ENCODE data around the gene RIPOR1. TPM values are rescaled to one million over a fixed set of nuclear protein-coding genes. Genes with fewer than 3 reads are reported as not detected.

The RIPOR1 gene
- total and polyA plus RNA-seq, 2 of the 4 experiments (the other 2 are of a cell fraction), result 9.5 to 41.3 TPM

- Histone ChIP-seq H3K79me1 (ENCODE audit: low read depth in 1 of 2, low read length in 2 of 2) (peaks cover 24 to 86% of the 10 kb centered on the region in 2 experiments), H2BK5ac (ENCODE audit: low read depth, low read length, poor library complexity, severe bottlenecking) (no peak overlapping the region), H3K9me1 (ENCODE audit: insufficient read depth, low read length) (peaks cover 23% of the 10 kb centered on the region), H3K4ac (ENCODE audit: low read depth, low read length) (no peak overlapping the region), H4K5ac (ENCODE audit: low read depth, low read length) (no peak overlapping the region), H4K20me1 (ENCODE audit: insufficient read depth, low read length) (peaks cover 94% of the 10 kb centered on the region), H3K4me1 (ENCODE audit: control insufficient read depth, insufficient read depth, low read length) (peaks cover 12% of the 10 kb centered on the region), H3K9me3 (ENCODE audit: control insufficient read depth, insufficient read depth, low read length) (no peaks in the 10 kb centered on the region), H3K27ac (ENCODE audit: insufficient read depth, low read length) (no peak overlapping the region), H2AFZ (replicated peaks; ENCODE audit: low read length, poor library complexity) (no peak overlapping the region), H2BK15ac (ENCODE audit: low read depth, low read length) (no peak overlapping the region), H2BK120ac (ENCODE audit: low read depth, low read length) (no peak overlapping the region), H2AK9ac (replicated peaks; ENCODE audit: low read depth, low read length, poor library complexity) (peak overlapping the region; percentile 15), H3K23ac (ENCODE audit: low read depth, low read length) (peak overlapping the region; percentile 65; the same call in 1 of the 2 replicates), H3K27me3 (ENCODE audit: control insufficient read depth, insufficient read depth, low read length) (no peaks in the 10 kb centered on the region), H3K56ac (ENCODE audit: extremely low read depth, insufficient read depth, low read length) (no peak overlapping the region), H3K14ac (replicated peaks; ENCODE audit: low read depth, low read length) (no peak overlapping the region), H2AK5ac (ENCODE audit: low read depth, low read length) (no peak overlapping the region), H3K4me2 (ENCODE audit: low read depth, low read length) (no peak overlapping the region), H3K36me3 (ENCODE audit: control insufficient read depth, insufficient read depth, low read length) (peaks cover 53% of the 10 kb centered on the region), H3K18ac (ENCODE audit: low read depth, low read length) (no peak overlapping the region), H4K8ac (ENCODE audit: low read depth in 2 of 2, low read length in 2 of 2) (no peak overlapping the region), H2BK20ac (ENCODE audit: low read depth, low read length) (no peak overlapping the region), H3K4me3 (ENCODE audit: insufficient read depth, low read depth, low read length) (no peak overlapping the region), H3K9ac (ENCODE audit: low read depth, low read length) (no peak overlapping the region), H4K91ac (ENCODE audit: insufficient read depth, low read depth, low read length) (no peak overlapping the region)
- TF ChIP-seq MXI1 (IDR thresholded peaks at IDR 0.05; ENCODE audit: borderline replicate concordance, low read depth, low read length) (no peak), CHD1 (IDR thresholded peaks at IDR 0.05; ENCODE audit: low read depth, low read length) (no peak), MAFK (IDR thresholded peaks at IDR 0.05; ENCODE audit: low read depth, low read length) (no peak), MAZ (IDR thresholded peaks at IDR 0.05; ENCODE audit: borderline replicate concordance, low read depth, low read length) (no peak), CEBPB (IDR thresholded peaks at IDR 0.05; ENCODE audit: low read depth, low read length) (no peak), CTCF (conservative IDR thresholded peaks at IDR 0.05; ENCODE audit: low read depth, low read length) (no peak), RAD21 (IDR thresholded peaks at IDR 0.05; ENCODE audit: low read length) (no peak), ELK1 (IDR thresholded peaks at IDR 0.05; ENCODE audit: borderline replicate concordance, low read depth, low read length) (no peak), USF2 (IDR thresholded peaks at IDR 0.05; ENCODE audit: low read depth, low read length) (no peak), POLR2A (IDR thresholded peaks at IDR 0.05; ENCODE audit: low read depth, low read length) (no peak), FOS (IDR thresholded peaks at IDR 0.05; ENCODE audit: low read depth, low read length) (no peak), BHLHE40 (IDR thresholded peaks at IDR 0.05; ENCODE audit: low read depth, low read length) (no peak), NFE2L2 (IDR thresholded peaks at IDR 0.05; ENCODE audit: low read depth, low read length) (no peak), SMC3 (IDR thresholded peaks at IDR 0.05; ENCODE audit: low read depth, low read length) (no peak), RFX5 (IDR thresholded peaks at IDR 0.05; ENCODE audit: low read depth, low read length) (no peak)
- DNase-seq (no peak), ATAC-seq (ENCODE audit: low read depth) (no peak)
- dilution Hi-C loops (cut with HindIII; ENCODE audit: low sequenced_read_pairs, unreplicated experiment) (no loop called here), in situ Hi-C loops (cut with MboI; ENCODE audit: low sequenced_read_pairs) (loop anchor here (25.0 kb wide), 1 partner anchor 398 kb away; the partner anchor contains the start of genes CTRL, LCAT and PSMB10), intact Hi-C loops (cut with micrococcal nuclease) (no loop called here)
- POLR2A ChIA-PET (ENCODE audit: unreplicated experiment), result no interaction called here
- no TSS peak for BruUV-seq (replicated peaks)
- WGBS, 2 experiments (ENCODE audit: extremely low coverage in 2 of 2, insufficient read length in 1 of 2), result 40% methylated on average over 1 of the region's 4 CpGs; no CpG with 5 or more reads in 1 of the 2 experiments
- CTCF ChIA-PET, result no interaction called here
Observed at GRCh38 chr16:67539271-67539670, 10.6 kb downstream of the RIPOR1 start.

All from IMR-90 (cell line).